Astrocyte (in vitro differentiated cells and primary cell): Measurements from ENCODE around the gene DHRS3. TPM values are rescaled to one million over a fixed set of nuclear protein-coding genes. Genes with fewer than 3 reads are reported as not detected.

ENCODE experiments used
- DNase-seq: peaks from one replicate; pipeline ENCODE4 v3.0.0-alpha.2; 2010; ENCODE audit warnings: low read depth
- FAIRE-seq: peaks from 2 replicates; lab custom pipeline; 2011; peaks lifted over from hg19 to GRCh38; lab: Jason Lieb, UNC
- H2AFZ ChIP-seq: 2 replicates; pipeline ENCODE4 v1.6.0; 2012; ENCODE audit warnings: low read depth, low read length, inconsistent platforms
- H3K27ac ChIP-seq: 2 replicates; pipeline ENCODE4 v1.5.1; 2011; ENCODE audit warnings: low read depth, low read length, inconsistent platforms
- H3K27me3 ChIP-seq: 2 replicates; pipeline ENCODE4 v1.6.0; 2011; ENCODE audit warnings: low read length, inconsistent platforms; ENCODE audit not compliant: insufficient read depth
- H3K36me3 ChIP-seq: 2 replicates; pipeline ENCODE4 v1.5.1; 2011; ENCODE audit warnings: low read length, inconsistent platforms; ENCODE audit not compliant: insufficient read depth
- H3K4me1 ChIP-seq: 2 replicates; pipeline ENCODE4 v1.5.1; 2011; ENCODE audit warnings: low read length, inconsistent platforms; ENCODE audit not compliant: insufficient read depth
- H3K4me2 ChIP-seq: 2 replicates; pipeline ENCODE4 v1.6.0; 2012; ENCODE audit warnings: low read length, inconsistent platforms
- H3K4me3 ChIP-seq: 2 replicates; pipeline ENCODE4 v1.5.1; 2011; ENCODE audit warnings: low read depth, mild to moderate bottlenecking, low read length, inconsistent platforms; ENCODE audit not compliant: insufficient read depth
- H3K79me2 ChIP-seq: 2 replicates; pipeline ENCODE4 v1.6.0; 2012; ENCODE audit warnings: mild to moderate bottlenecking, low read length, inconsistent platforms; ENCODE audit not compliant: insufficient read depth
- H3K9ac ChIP-seq: 2 replicates; pipeline ENCODE4 v1.6.0; 2012; ENCODE audit warnings: mild to moderate bottlenecking, low read length, inconsistent platforms
- H3K9me3 ChIP-seq: 2 replicates; pipeline ENCODE4 v1.5.1; 2012; ENCODE audit warnings: low read depth, mild to moderate bottlenecking, low read length, inconsistent platforms; ENCODE audit not compliant: insufficient read depth
- H4K20me1 ChIP-seq: 2 replicates; pipeline ENCODE4 v1.6.0; 2012; ENCODE audit warnings: low read length, inconsistent platforms; ENCODE audit not compliant: insufficient read depth
- H3K27ac Mint-ChIP-seq: one replicate; pipeline ENCODE4 v1.8.0; 2021; ENCODE audit warnings: mild to moderate bottlenecking, mixed read lengths; ENCODE audit not compliant: unreplicated experiment
- H3K27me3 Mint-ChIP-seq: one replicate; pipeline ENCODE4 v1.8.0; 2021; ENCODE audit warnings: low read depth, mixed read lengths; ENCODE audit not compliant: unreplicated experiment
- H3K36me3 Mint-ChIP-seq: one replicate; pipeline ENCODE4 v1.8.0; 2021; ENCODE audit warnings: low read depth, mixed read lengths; ENCODE audit not compliant: unreplicated experiment
- H3K4me1 Mint-ChIP-seq: one replicate; pipeline ENCODE4 v1.8.0; 2021; ENCODE audit warnings: low read depth, mixed read lengths; ENCODE audit not compliant: unreplicated experiment
- H3K4me3 Mint-ChIP-seq: one replicate; pipeline ENCODE4 v1.8.0; 2021; ENCODE audit warnings: mild to moderate bottlenecking, moderate library complexity, mixed read lengths; ENCODE audit not compliant: unreplicated experiment
- H3K9me3 Mint-ChIP-seq: one replicate; pipeline ENCODE4 v1.8.0; 2021; ENCODE audit warnings: mild to moderate bottlenecking, mixed read lengths; ENCODE audit not compliant: unreplicated experiment
- EZH2 ChIP-seq: IDR thresholded peaks from 2 replicates; pipeline ENCODE4 v1.6.1; 2012; ENCODE audit warnings: mild to moderate bottlenecking, low read length, inconsistent platforms; ENCODE audit not compliant: insufficient read depth
- total RNA-seq: library from RNA; stranded (reverse); gene quantifications from 2 replicates; pipeline ENCODE4 v1.2.1, GENCODE V29; 2021
- TF ChIP-seq, protein P1 (sequence below): IDR thresholded peaks from 2 replicates; pipeline ENCODE4 v1.5.1; 2011; ENCODE audit warnings: low read depth, mild to moderate bottlenecking, inconsistent platforms, low read length, moderate library complexity; ENCODE audit not compliant: insufficient read depth

Gene DHRS3
- total RNA-seq, 1 donor from 2014 or later = 3.4 TPM

DNA sequence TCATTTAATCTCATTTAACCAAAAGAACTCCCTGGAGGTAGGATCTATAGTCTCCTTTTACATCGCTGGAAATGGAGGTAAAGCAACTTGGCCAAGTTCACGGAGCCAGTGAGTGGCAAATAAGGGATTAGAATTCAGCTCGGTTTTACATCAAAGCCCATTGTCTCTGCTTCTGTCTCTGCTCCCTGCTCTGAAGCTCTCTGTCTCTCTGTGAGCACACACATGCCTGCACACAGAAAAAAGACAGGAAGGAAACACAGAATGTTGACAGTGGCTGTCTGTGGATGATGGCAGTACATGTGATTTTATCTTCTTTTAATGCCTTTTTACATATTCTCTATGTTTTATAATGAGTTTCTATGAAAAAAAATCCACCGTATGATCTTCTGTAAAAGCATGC, 8.9 kb upstream of the DHRS3 start:
- Histone ChIP-seq H3K27me3 (peaks cover 5% of the 10 kb centered on the region), H3K4me3 (no peak overlapping the region), H3K9me3 (no peaks in the 10 kb centered on the region), H4K20me1 (no peaks in the 10 kb centered on the region), H3K4me1 (no peaks in the 10 kb centered on the region), H3K79me2 (no peaks in the 10 kb centered on the region), H3K4me2 (no peak overlapping the region), H3K9ac (no peak overlapping the region), H3K36me3 (no peaks in the 10 kb centered on the region), H3K27ac (no peak overlapping the region), H2AFZ (no peak overlapping the region)
- no peak for FAIRE-seq
- H3K27ac Mint-ChIP-seq = no peak overlapping the region
- no peak for TF ChIP-seq EZH2
- TF ChIP-seq, protein P1, sequence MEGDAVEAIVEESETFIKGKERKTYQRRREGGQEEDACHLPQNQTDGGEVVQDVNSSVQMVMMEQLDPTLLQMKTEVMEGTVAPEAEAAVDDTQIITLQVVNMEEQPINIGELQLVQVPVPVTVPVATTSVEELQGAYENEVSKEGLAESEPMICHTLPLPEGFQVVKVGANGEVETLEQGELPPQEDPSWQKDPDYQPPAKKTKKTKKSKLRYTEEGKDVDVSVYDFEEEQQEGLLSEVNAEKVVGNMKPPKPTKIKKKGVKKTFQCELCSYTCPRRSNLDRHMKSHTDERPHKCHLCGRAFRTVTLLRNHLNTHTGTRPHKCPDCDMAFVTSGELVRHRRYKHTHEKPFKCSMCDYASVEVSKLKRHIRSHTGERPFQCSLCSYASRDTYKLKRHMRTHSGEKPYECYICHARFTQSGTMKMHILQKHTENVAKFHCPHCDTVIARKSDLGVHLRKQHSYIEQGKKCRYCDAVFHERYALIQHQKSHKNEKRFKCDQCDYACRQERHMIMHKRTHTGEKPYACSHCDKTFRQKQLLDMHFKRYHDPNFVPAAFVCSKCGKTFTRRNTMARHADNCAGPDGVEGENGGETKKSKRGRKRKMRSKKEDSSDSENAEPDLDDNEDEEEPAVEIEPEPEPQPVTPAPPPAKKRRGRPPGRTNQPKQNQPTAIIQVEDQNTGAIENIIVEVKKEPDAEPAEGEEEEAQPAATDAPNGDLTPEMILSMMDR = no peak
- no peaks in the 10 kb centered on the region for H3K36me3 Mint-ChIP-seq
- no peak overlapping the region for H3K4me3 Mint-ChIP-seq
- H3K27me3 Mint-ChIP-seq = peaks cover 26% of the 10 kb centered on the region
- DNase-seq = no peak
- no peaks in the 10 kb centered on the region for H3K4me1 Mint-ChIP-seq
- peaks cover under 1% of the 10 kb centered on the region for H3K9me3 Mint-ChIP-seq

GRCh38 chr1:12625276-12625675, 7.3 kb upstream of the DHRS3 start:
- H4K20me1 ChIP-seq = no peaks in the 10 kb centered on the region
- TF ChIP-seq, protein P1 = no peak
- TF ChIP-seq EZH2 = no peak
- no peaks in the 10 kb centered on the region for H3K9me3 Mint-ChIP-seq
- H3K4me1 Mint-ChIP-seq = peaks cover 4% of the 10 kb centered on the region
- H3K9ac ChIP-seq = no peak overlapping the region
- no peaks in the 10 kb centered on the region for H3K36me3 Mint-ChIP-seq
- H3K27me3 ChIP-seq = peaks cover 7% of the 10 kb centered on the region
- H2AFZ ChIP-seq = no peak overlapping the region
- no peak overlapping the region for H3K4me3 Mint-ChIP-seq
- H3K4me1 ChIP-seq = peaks cover 8% of the 10 kb centered on the region
- H3K9me3 ChIP-seq = no peaks in the 10 kb centered on the region
- H3K27ac Mint-ChIP-seq = no peak overlapping the region
- DNase-seq (no peak), FAIRE-seq (no peak)
- no peak overlapping the region for H3K4me3 ChIP-seq
- no peak overlapping the region for H3K27ac ChIP-seq
- H3K4me2 ChIP-seq = no peak overlapping the region
- H3K36me3 ChIP-seq = no peaks in the 10 kb centered on the region
- H3K79me2 ChIP-seq = no peaks in the 10 kb centered on the region
- peaks cover 28% of the 10 kb centered on the region for H3K27me3 Mint-ChIP-seq

DNA sequence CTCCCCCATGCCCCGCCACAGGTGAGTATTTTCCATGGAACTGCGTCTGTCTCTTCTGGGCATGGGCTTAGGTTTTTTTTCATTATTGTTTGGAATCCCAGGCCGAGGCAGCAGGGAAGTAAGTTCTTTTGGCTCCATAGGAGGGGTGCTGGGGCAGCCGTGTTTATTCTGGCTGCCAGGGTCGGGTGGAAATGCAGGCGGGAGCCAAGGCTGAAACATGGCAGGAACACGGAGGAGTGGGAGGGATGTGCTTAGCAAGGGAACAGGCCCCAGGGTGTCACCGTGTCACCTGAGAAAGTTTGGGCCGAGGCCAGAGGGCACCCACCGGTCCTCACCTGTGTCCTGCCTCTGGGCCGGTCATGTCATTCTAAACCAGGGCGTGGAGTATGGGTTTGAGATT, 4.5 kb upstream of the DHRS3 start:
- Mint-ChIP-seq H3K27ac (no peak overlapping the region), H3K27me3 (peaks cover 25% of the 10 kb centered on the region), H3K4me3 (no peak overlapping the region), H3K9me3 (no peaks in the 10 kb centered on the region), H3K4me1 (peaks cover 12% of the 10 kb centered on the region), H3K36me3 (no peaks in the 10 kb centered on the region)
- H2AFZ ChIP-seq = no peak overlapping the region
- no peak overlapping the region for H3K27ac ChIP-seq
- H3K27me3 ChIP-seq = peaks cover 5% of the 10 kb centered on the region
- no peak overlapping the region for H3K9ac ChIP-seq
- no peak overlapping the region for H3K4me3 ChIP-seq
- DNase-seq (no peak), FAIRE-seq (no peak)
- H3K4me2 ChIP-seq = no peak overlapping the region
- H3K36me3 ChIP-seq = no peaks in the 10 kb centered on the region
- H4K20me1 ChIP-seq = no peaks in the 10 kb centered on the region
- peaks cover under 1% of the 10 kb centered on the region for H3K79me2 ChIP-seq
- H3K9me3 ChIP-seq = no peaks in the 10 kb centered on the region
- no peak for TF ChIP-seq EZH2
- TF ChIP-seq, protein P1 = no peak
- peaks cover 26% of the 10 kb centered on the region for H3K4me1 ChIP-seq
